Thoracic aorta (tissue), 2 donors: ENCODE measurements around the gene REV3L. TPM values are rescaled to one million over a fixed set of nuclear protein-coding genes. Genes with fewer than 3 reads are reported as not detected.
A peak's percentile ranks its signal among the peaks of the same experiment; 100 is the strongest.

Experiments
- ATAC-seq: fragments of 150-250 bp; one replicate; pipeline ENCODE4 v1.8.0; 2017; ENCODE audit warnings: low read depth; ENCODE audit not compliant: insufficient number of reproducible peaks, low FRiP score
- DNase-seq: peaks from one replicate; pipeline ENCODE4 v3.0.0-alpha.2; 2020; ENCODE audit warnings: low spot score
- H3K27ac ChIP-seq, 2 donors: fragments of 200-600 bp; sonication (generic); 1 replicate in 1 of 2; 2 replicates in 1 of 2; pipeline ENCODE4 v1.5.1; 2016; ENCODE audit warnings: mild to moderate bottlenecking in 2 of 2, moderate library complexity in 2 of 2
- H3K27me3 ChIP-seq: fragments of 200-600 bp; sonication (generic); replicated peaks from 2 replicates; pipeline ENCODE4 v1.6.0; 2016; ENCODE audit warnings: mild to moderate bottlenecking; ENCODE audit not compliant: insufficient read depth
- H3K36me3 ChIP-seq: fragments of 200-600 bp; sonication (generic); one replicate; pipeline ENCODE4 v1.5.1; 2016
- H3K4me1 ChIP-seq, 2 donors: fragments of 200-600 bp; sonication (generic); 1 replicate in 1 of 2; 2 replicates in 1 of 2; pipeline versions ENCODE4 v1.5.1 to v1.6.0; 2016; ENCODE audit warnings: low read depth in 2 of 2, mild to moderate bottlenecking in 1 of 2; ENCODE audit not compliant: control insufficient read depth in 1 of 2
- H3K4me3 ChIP-seq: fragments of 200-600 bp; sonication (generic); 2 replicates; pipeline ENCODE4 v1.5.1; 2016; ENCODE audit warnings: mild to moderate bottlenecking
- H3K9me3 ChIP-seq: fragments of 200-600 bp; sonication (generic); 2 replicates; pipeline ENCODE4 v1.5.1; 2016
- total RNA-seq, 2 donors: library from RNA; depleted of rRNA; stranded (reverse); fragments of >200 nt; gene quantifications; one replicate each; pipeline versions ENCODE4 v1.1.0 to v1.2.3, GENCODE V29; 2016
- TF ChIP-seq, protein P1 (sequence below): fragments of 200-600 bp; sonication (generic); IDR thresholded peaks from one replicate; pipeline ENCODE4 v1.5.1; 2019; ENCODE audit warnings: antibody characterized with exemption

The REV3L gene
- total RNA-seq, 2 donors from 2014 or later, result 25.6 to 59.8 TPM

DNA sequence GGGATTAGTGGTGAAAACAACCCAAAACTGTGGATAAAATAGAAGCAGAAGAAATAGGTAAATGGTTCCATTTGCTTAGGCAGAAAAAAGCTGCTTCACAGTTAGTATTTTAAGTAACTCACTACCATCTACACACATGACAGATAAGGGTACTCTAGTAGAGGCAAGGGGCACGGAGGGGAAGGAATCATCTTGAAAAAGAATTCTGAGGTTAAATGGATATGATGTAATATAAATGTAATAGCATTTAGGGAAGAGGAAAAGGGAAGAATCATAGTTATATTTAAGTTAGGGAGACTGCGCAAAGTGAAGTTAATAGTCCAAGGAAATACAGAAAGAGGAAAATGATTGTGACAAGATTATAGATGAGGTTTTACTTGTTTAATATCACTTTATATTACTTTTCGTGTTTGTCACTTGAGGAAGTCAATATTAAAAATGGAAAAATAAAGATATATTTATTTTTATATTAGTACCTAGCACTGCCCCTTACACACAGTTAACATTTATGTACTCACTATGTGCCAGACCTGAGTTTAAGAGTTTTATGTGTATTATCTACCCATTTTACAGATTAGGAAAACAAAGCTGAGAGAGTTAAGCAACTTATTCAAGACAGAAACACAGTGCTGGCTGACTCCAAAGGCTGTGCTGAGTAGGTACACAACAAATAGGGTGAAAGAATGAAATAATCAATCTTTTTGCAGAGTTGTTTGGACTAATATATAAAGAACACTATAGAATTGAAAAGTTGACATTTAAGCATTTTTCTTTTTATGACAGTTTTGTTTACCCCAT, 128.1 kb downstream of the REV3L start:
- H3K27me3 ChIP-seq, result no peaks in the 10 kb centered on the region
- H3K27ac ChIP-seq, result no peak overlapping the region
- peaks cover 16% of the 10 kb centered on the region for H3K36me3 ChIP-seq
- no peaks in the 10 kb centered on the region for H3K9me3 ChIP-seq
- TF ChIP-seq, protein P1, sequence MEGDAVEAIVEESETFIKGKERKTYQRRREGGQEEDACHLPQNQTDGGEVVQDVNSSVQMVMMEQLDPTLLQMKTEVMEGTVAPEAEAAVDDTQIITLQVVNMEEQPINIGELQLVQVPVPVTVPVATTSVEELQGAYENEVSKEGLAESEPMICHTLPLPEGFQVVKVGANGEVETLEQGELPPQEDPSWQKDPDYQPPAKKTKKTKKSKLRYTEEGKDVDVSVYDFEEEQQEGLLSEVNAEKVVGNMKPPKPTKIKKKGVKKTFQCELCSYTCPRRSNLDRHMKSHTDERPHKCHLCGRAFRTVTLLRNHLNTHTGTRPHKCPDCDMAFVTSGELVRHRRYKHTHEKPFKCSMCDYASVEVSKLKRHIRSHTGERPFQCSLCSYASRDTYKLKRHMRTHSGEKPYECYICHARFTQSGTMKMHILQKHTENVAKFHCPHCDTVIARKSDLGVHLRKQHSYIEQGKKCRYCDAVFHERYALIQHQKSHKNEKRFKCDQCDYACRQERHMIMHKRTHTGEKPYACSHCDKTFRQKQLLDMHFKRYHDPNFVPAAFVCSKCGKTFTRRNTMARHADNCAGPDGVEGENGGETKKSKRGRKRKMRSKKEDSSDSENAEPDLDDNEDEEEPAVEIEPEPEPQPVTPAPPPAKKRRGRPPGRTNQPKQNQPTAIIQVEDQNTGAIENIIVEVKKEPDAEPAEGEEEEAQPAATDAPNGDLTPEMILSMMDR, result no peak
- peaks cover 8 to 14% of the 10 kb centered on the region in 2 donors for H3K4me1 ChIP-seq
- ATAC-seq, result no peak
- DNase-seq, result no peak
- no peak overlapping the region for H3K4me3 ChIP-seq

DNA sequence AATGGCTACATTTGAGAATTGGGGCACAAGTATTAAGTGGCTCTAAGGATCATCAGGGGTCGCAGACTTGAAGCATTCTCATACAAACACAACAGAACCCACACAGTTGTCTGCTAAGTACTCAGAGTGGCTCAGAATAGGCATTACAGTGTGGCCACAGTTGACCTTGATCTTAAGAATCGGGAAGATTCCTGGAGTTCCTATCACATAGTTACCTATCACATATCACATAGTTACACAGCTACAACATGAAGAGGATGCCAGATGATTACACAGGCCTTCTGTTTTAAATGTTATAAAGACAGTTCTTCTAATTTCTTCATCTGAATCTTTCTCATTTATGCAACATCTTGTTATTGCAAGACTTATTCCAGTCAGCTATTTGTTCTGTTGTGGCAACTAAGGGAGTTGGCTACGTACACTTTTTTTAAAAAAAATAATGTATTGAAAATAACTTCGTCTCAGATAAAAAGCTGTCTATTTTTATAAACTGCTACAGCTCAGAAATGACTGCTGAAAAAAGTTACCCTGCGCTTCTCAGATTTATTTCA, 129.0 kb downstream of the REV3L start:
- TF ChIP-seq, protein P1, result no peak
- H3K36me3 ChIP-seq, result peaks cover 21% of the 10 kb centered on the region
- no peak overlapping the region for H3K4me3 ChIP-seq
- peak; percentile 28 for ATAC-seq
- no peaks in the 10 kb centered on the region for H3K9me3 ChIP-seq
- H3K27ac ChIP-seq, result no peak overlapping the region
- H3K4me1 ChIP-seq, result peaks cover 8 to 14% of the 10 kb centered on the region in 2 donors
- no peak for DNase-seq
- H3K27me3 ChIP-seq, result no peaks in the 10 kb centered on the region

DNA sequence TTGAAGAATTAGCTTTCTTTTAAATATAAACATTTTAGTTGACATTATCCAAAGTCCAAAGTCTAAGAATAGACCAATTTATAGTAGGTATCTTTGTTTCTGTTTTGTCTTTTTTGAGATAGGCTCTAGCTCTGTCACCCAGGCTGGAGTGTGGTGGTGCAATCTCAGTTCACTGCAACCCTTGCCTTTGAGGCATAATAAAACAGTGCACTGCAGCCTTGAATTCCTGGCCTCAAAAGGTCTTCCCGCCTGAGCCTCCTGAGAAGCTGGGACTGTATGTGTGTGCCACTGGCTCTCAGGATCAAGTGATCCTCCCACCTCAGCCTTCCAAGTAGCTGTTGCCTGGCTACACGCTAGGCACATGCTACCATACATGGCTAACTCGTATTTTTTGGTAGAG, 135.4 kb downstream of the REV3L start:
- DNase-seq (no peak), ATAC-seq (no peak)
- TF ChIP-seq, protein P1, result no peak
- no peaks in the 10 kb centered on the region for H3K9me3 ChIP-seq
- H3K27me3 ChIP-seq, result no peaks in the 10 kb centered on the region
- no peak overlapping the region for H3K27ac ChIP-seq
- no peak overlapping the region for H3K4me3 ChIP-seq
- H3K4me1 ChIP-seq, result no peaks in the 10 kb centered on the region
- H3K36me3 ChIP-seq, result peaks cover 26% of the 10 kb centered on the region

DNA sequence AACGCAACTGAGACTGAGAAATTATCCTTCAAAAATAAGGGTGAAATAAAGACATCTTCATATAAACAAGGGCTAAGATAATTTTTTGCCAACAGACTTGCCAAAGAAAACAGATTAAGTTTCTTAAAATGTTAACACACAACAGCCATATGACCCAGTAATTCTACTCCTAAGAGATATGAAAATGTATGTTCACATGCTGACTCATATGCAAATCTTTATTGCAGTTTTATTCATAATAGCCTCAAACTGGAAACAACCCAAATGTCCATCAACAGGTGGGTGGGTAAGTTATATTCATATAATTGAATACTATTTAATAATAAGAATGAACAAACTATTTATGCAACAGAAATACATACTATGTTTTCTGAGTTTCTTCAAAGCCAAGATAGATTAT, 140.1 kb downstream of the REV3L start:
- peaks cover 11% of the 10 kb centered on the region for H3K36me3 ChIP-seq
- no peaks in the 10 kb centered on the region for H3K9me3 ChIP-seq
- no peak overlapping the region for H3K4me3 ChIP-seq
- TF ChIP-seq, protein P1, result no peak
- no peak overlapping the region for H3K27ac ChIP-seq
- H3K27me3 ChIP-seq, result no peaks in the 10 kb centered on the region
- H3K4me1 ChIP-seq, result no peaks in the 10 kb centered on the region
- DNase-seq (no peak), ATAC-seq (no peak)

DNA sequence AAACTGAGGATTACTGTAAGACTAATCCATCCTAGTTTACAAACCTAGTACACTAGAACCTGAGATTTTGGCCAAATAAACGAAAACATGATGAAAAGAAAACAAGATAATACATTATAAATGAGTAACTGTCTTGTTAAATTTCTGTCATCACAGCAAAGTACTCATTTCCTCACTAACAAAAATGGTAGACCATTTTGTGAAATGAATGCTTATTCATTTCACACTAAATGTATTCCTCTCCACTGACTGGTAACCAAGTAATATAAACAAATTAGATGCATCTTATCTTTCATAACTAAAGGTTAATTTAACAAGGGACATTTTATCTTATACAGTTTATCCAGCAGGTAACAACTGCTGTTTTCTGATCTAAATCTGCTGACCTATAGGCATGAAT, 143.7 kb downstream of the REV3L start:
- no peak overlapping the region for H3K4me3 ChIP-seq
- no peak overlapping the region for H3K27ac ChIP-seq
- no peaks in the 10 kb centered on the region for H3K4me1 ChIP-seq
- TF ChIP-seq, protein P1, result no peak
- no peaks in the 10 kb centered on the region for H3K9me3 ChIP-seq
- no peaks in the 10 kb centered on the region for H3K27me3 ChIP-seq
- no peak for DNase-seq
- no peak for ATAC-seq
- H3K36me3 ChIP-seq, result peaks cover 14% of the 10 kb centered on the region
